ENCODE measurements around the gene ADIPOR1.
A peak's percentile ranks its signal among the peaks of the same experiment; 100 is the strongest.

ADIPOR1 gene

GRCh38 chr1:203002951-203003350 lies 44.8 kb upstream of the ADIPOR1 start:
- no peak for TF ChIP-seq GABPA (IDR thresholded peaks at IDR 0.05; ENCODE audit: low read depth)
- H3K27ac ChIP-seq (replicated peaks): no peak overlapping the region
- no peak overlapping the region for H3K4me3 ChIP-seq (replicated peaks; ENCODE audit: insufficient read depth, low read length)
- H3K27me3 ChIP-seq (ENCODE audit: insufficient read depth, poor library complexity, severe bottlenecking): no peaks in the 10 kb centered on the region
- DNase-seq (ENCODE audit: low read depth in 1 of 2, low spot score in 1 of 2): no peak

DNA sequence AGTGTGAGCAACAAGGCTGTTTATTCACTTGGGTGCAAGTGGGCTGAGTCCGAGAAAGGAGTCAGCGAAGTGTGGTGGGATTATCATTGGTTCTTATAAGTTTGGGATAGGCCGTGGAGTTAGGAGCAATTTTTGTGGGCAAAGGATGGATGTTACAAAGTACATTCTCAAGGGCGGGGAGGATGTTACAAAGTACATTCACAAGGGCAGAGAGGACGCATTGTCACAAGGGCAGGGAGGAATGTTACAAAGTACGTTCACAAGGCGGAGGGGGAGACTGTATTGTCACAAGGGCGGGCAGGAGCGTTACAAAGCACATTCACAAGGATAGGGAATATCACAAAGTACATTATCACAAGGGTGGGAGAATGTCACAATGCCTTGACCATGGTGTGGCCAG lies 43.9 kb upstream of the ADIPOR1 start:
- TF ChIP-seq, protein P1, sequence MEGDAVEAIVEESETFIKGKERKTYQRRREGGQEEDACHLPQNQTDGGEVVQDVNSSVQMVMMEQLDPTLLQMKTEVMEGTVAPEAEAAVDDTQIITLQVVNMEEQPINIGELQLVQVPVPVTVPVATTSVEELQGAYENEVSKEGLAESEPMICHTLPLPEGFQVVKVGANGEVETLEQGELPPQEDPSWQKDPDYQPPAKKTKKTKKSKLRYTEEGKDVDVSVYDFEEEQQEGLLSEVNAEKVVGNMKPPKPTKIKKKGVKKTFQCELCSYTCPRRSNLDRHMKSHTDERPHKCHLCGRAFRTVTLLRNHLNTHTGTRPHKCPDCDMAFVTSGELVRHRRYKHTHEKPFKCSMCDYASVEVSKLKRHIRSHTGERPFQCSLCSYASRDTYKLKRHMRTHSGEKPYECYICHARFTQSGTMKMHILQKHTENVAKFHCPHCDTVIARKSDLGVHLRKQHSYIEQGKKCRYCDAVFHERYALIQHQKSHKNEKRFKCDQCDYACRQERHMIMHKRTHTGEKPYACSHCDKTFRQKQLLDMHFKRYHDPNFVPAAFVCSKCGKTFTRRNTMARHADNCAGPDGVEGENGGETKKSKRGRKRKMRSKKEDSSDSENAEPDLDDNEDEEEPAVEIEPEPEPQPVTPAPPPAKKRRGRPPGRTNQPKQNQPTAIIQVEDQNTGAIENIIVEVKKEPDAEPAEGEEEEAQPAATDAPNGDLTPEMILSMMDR (IDR thresholded peaks at IDR 0.05; ENCODE audit: insufficient read depth, low read length): no peak
- TF ChIP-seq POLR2AphosphoS5 (IDR thresholded peaks at IDR 0.05; ENCODE audit: low read depth): no peak
- no peak for TF ChIP-seq REST (IDR thresholded peaks at IDR 0.05; ENCODE audit: insufficient replicate concordance, low read depth)
- no peak for TF ChIP-seq SPI1 (IDR thresholded peaks at IDR 0.05; ENCODE audit: borderline replicate concordance, low read depth)
- TF ChIP-seq GABPA (IDR thresholded peaks at IDR 0.05; ENCODE audit: low read depth): no peak
- Histone ChIP-seq H3K27me3 (ENCODE audit: insufficient read depth, poor library complexity, severe bottlenecking) (no peaks in the 10 kb centered on the region), H3K27ac (replicated peaks) (no peak overlapping the region), H3K4me3 (replicated peaks; ENCODE audit: insufficient read depth, low read length) (no peak overlapping the region)
- no peak for DNase-seq (ENCODE audit: low read depth in 1 of 2, low spot score in 1 of 2)

GRCh38 chr1:203000217-203000944 lies 42.3 kb upstream of the ADIPOR1 start:
- Histone ChIP-seq H3K27me3 (ENCODE audit: insufficient read depth, poor library complexity, severe bottlenecking) (no peaks in the 10 kb centered on the region), H3K4me3 (replicated peaks; ENCODE audit: insufficient read depth, low read length) (no peak overlapping the region), H3K27ac (replicated peaks) (no peak overlapping the region)
- no peak for TF ChIP-seq SPI1 (IDR thresholded peaks at IDR 0.05; ENCODE audit: borderline replicate concordance, low read depth)
- no peak for DNase-seq (ENCODE audit: low read depth in 1 of 2, low spot score in 1 of 2)

DNA sequence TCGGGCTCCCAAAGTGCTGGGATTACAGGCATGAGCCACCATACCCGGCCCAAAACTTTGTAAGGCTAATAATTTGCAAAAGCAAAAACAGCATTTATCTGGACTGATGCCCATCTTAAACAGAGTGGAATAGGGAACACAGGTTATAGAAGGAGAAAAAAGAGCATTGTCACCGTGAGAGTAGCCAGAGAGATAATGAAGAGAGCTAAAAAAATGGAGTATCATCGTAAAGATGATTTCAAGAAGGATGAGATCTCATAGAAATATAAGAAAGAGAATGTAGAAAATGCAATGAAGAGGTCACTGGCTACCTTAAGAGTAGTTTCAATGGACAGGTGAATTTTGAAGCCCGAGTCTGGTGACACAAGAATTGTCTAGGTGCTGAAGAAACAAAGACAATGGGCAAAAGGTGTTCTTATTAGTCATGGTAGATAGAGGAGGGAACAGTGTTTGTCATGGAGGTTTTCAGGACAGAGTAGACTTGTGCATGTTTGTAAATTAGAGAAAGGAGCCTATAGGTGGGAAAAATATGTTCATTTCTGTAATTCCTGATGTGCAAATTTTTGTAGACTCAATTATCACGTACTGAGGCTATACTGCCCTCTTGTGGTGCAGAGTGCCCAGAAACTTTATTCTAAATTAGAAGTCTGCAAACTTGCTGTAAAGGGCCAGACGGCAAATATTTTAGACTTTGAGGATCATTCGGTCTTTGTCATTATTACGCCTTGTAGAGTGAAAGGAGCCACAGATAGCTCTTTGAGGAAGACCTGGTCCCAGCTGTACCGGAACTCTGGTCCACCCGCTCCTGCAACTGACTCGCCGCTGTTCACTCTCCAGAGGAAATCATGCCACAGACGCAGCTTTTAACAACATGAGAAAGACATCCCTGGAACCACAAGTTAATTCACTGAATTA lies 41.0 kb upstream of the ADIPOR1 start:
- DNase-seq (ENCODE audit: low read depth in 1 of 2, low spot score in 1 of 2): peak in 1 of 2 experiments; percentile 71
- no peak overlapping the region for H3K4me3 ChIP-seq (replicated peaks; ENCODE audit: insufficient read depth, low read length)

More for the DNA sequence above, 41.0 kb upstream of the ADIPOR1 start:
- Histone ChIP-seq H3K27ac (replicated peaks) (no peak overlapping the region), H3K27me3 (ENCODE audit: insufficient read depth, poor library complexity, severe bottlenecking) (no peaks in the 10 kb centered on the region)
- TF ChIP-seq SPI1 (IDR thresholded peaks at IDR 0.05; ENCODE audit: borderline replicate concordance, low read depth) (no peak), GABPA (IDR thresholded peaks at IDR 0.05; ENCODE audit: low read depth) (no peak), POLR2AphosphoS5 (IDR thresholded peaks at IDR 0.05; ENCODE audit: low read depth) (no peak), REST (IDR thresholded peaks at IDR 0.05; ENCODE audit: insufficient replicate concordance, low read depth) (no peak)
- TF ChIP-seq, protein P1 (IDR thresholded peaks at IDR 0.05; ENCODE audit: insufficient read depth, low read length): peak; percentile 77
